Thyroid gland (tissue), 4 donors: Measurements from ENCODE around the gene SLC24A3. TPM values are rescaled to one million over a fixed set of nuclear protein-coding genes. Genes with fewer than 3 reads are reported as not detected.

Experiments
- DNase-seq, 2 donors: peaks; one replicate each; pipeline ENCODE4 v3.0.0-alpha.2; 2019
- H3K27ac ChIP-seq, 3 donors: fragments of 200-600 bp; sonication (generic); 1 replicate in 2 of 3; 2 replicates in 1 of 3; pipeline ENCODE4 v1.5.1; 2016 to 2019; ENCODE audit warnings: mild to moderate bottlenecking in 1 of 3, moderate library complexity in 1 of 3
- H3K27me3 ChIP-seq: fragments of 200-600 bp; sonication (generic); one replicate; pipeline ENCODE4 v1.5.1; 2019
- H3K36me3 ChIP-seq, 2 donors: fragments of 200-600 bp; sonication (generic); one replicate each; pipeline ENCODE4 v1.5.1; 2016 to 2019
- H3K4me1 ChIP-seq, 2 donors: fragments of 200-600 bp; sonication (generic); one replicate each; pipeline ENCODE4 v1.5.1; 2017 to 2019
- H3K4me3 ChIP-seq, 3 donors: fragments of 200-600 bp; sonication (generic); replicated peaks in 1 of 3; 1 replicate in 2 of 3; 2 replicates in 1 of 3; pipeline ENCODE4 v1.5.1; 2016; ENCODE audit warnings: mild to moderate bottlenecking in 1 of 3
- H3K9me3 ChIP-seq: fragments of 200-600 bp; sonication (generic); one replicate; pipeline ENCODE4 v1.5.1; 2017
- CTCF ChIP-seq, 6 experiments: fragments of 200-600 bp in 3 of 6; fragments of 450-650 bp in 3 of 6; sonication (generic) in 3 of 6; IDR thresholded peaks; one replicate each; pipeline ENCODE4 v1.5.1; 2016 to 2019; ENCODE audit warnings: antibody characterized with exemption in 6 of 6, mild to moderate bottlenecking in 2 of 6, inconsistent platforms in 1 of 6, moderate library complexity in 1 of 6
- POLR2A ChIP-seq, 2 donors: fragments of 450-650 bp; IDR thresholded peaks; one replicate each; pipeline ENCODE4 v1.6.1; 2017; ENCODE audit warnings: antibody characterized with exemption in 2 of 2, mild to moderate bottlenecking in 2 of 2, moderate library complexity in 1 of 2
- WGBS, 2 donors: methylation state at CpG; one replicate each; pipeline ENCODE4 v1.1.5; 2017; 5-methylcytosine and 5-hydroxymethylcytosine counted together
- intact Hi-C: fragments of 100-400 bp; cut with DNase I; formaldehyde crosslinking; loops from one replicate; pipeline ENCODE4 v1.15.1; 2023
- total RNA-seq, 4 donors: library from RNA; depleted of rRNA; stranded (reverse); fragments of >200 nt; gene quantifications; one replicate each; pipeline ENCODE4 v1.2.3, GENCODE V29; 2016

The SLC24A3 gene
- total RNA-seq, 4 donors from 2014 or later = 4.0 to 8.1 (median 6.3) TPM

DNA sequence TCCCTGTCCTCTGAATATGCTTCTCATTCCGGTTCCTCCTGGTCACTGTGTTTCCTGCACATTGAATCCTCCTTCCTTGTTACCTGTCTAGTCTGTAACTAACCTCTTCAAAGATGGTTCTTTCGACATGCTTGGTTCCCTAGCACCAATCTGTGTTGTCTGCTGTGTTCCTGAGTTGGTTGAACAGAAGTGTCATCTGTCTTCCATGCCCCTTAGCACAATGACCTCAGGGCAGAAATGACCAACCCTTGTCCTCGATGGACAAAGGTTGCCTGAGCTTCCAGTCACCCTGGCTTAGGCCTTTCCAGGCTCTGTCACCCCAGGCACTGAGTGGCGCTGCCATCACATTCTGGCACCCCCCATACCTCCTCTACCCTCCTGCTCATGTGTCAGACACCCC lies 278.8 kb downstream of the SLC24A3 start:
- intact Hi-C loops = no loop called here
- H3K36me3 ChIP-seq = no peaks in the 10 kb centered on the region
- H3K27ac ChIP-seq = no peak overlapping the region
- no peaks in the 10 kb centered on the region for H3K27me3 ChIP-seq
- TF ChIP-seq CTCF (IDR thresholded peaks at IDR 0.05) = no peak
- no peak for TF ChIP-seq POLR2A (IDR thresholded peaks at IDR 0.05)
- WGBS, 2 donors = 93 to 100% methylated on average over 3 to 4 of the region's 4 CpGs
- H3K4me1 ChIP-seq = no peaks in the 10 kb centered on the region
- DNase-seq = no peak
- no peaks in the 10 kb centered on the region for H3K9me3 ChIP-seq
- no peak overlapping the region for H3K4me3 ChIP-seq

DNA sequence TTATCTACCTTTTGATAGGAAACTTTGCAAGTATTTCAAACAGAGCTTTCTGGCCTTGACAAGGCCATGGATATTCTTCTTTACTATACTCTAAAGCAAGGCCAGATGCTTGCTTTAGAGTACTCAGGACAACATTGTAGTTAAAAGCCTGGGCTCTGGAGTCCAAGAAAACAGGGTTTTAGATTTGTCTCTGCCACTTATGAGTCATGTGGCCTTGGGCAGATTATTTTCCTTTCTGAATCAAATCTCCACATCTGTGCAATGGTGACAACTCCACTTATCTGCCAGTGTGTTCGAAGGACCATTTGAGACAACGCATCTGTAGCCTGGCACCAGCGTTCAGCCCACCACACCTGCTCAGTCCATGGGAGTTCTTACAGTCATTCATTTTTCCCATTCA lies 279.7 kb downstream of the SLC24A3 start:
- WGBS, 2 donors = 92 to 98% methylated on average over 3 of the region's 3 CpGs
- Histone ChIP-seq H3K36me3 (no peaks in the 10 kb centered on the region), H3K27me3 (no peaks in the 10 kb centered on the region), H3K4me1 (no peaks in the 10 kb centered on the region), H3K27ac (no peak overlapping the region), H3K9me3 (no peaks in the 10 kb centered on the region), H3K4me3 (no peak overlapping the region)
- TF ChIP-seq POLR2A (IDR thresholded peaks at IDR 0.05) (no peak), CTCF (IDR thresholded peaks at IDR 0.05) (no peak)
- intact Hi-C loops = no loop called here
- no peak for DNase-seq

- no peaks in the 10 kb centered on the region for H3K27me3 ChIP-seq
- no peaks in the 10 kb centered on the region for H3K4me1 ChIP-seq
- WGBS, 2 donors = 73% methylated on average over 6 of the region's 6 CpGs
- H3K36me3 ChIP-seq = no peaks in the 10 kb centered on the region
- TF ChIP-seq CTCF (IDR thresholded peaks at IDR 0.05) (no peak), POLR2A (IDR thresholded peaks at IDR 0.05) (no peak)
- no peaks in the 10 kb centered on the region for H3K9me3 ChIP-seq
- peak; percentile 9 to 14 for DNase-seq
- H3K4me3 ChIP-seq = no peak overlapping the region
- H3K27ac ChIP-seq = no peak overlapping the region
- intact Hi-C loops = no loop called here
These were observed 280.4 kb downstream of the SLC24A3 start for GRCh38 chr20:19492687-19493336.

GRCh38 chr20:19493794-19494495 lies 281.5 kb downstream of the SLC24A3 start:
- WGBS, 2 donors = 78 to 79% methylated on average over 5 to 7 of the region's 7 CpGs
- no peaks in the 10 kb centered on the region for H3K27me3 ChIP-seq
- intact Hi-C loops = no loop called here
- H3K36me3 ChIP-seq = no peaks in the 10 kb centered on the region
- H3K9me3 ChIP-seq = no peaks in the 10 kb centered on the region
- no peak for DNase-seq
- no peak overlapping the region for H3K27ac ChIP-seq
- TF ChIP-seq POLR2A (IDR thresholded peaks at IDR 0.05) = no peak
- TF ChIP-seq CTCF (IDR thresholded peaks at IDR 0.05) = no peak
- no peak overlapping the region for H3K4me3 ChIP-seq
- no peaks in the 10 kb centered on the region for H3K4me1 ChIP-seq
